SK-N-SH treated with all-trans-retinoic acid at 6 μM for 48 hours (cell line): Measurements from ENCODE around the gene TFCP2.

Experiments used
- ATAC-seq: fragments of 200-7000 bp; cut with Tn5 transposase; 3 replicates; pipeline ENCODE4 v1.9.1; 2020; ENCODE audit warnings: mild to moderate bottlenecking, moderate library complexity
- ARNTL ChIP-seq: fragments of 450-650 bp; formaldehyde crosslinking; IDR thresholded peaks from 2 replicates; pipeline ENCODE4 v1.5.0; 2020; ENCODE audit warnings: low read depth, mild to moderate bottlenecking, moderate library complexity, borderline replicate concordance
- BACH2 ChIP-seq: fragments of 250-450 bp; sonication (Bioruptor Pico); IDR thresholded peaks from 2 replicates; pipeline ENCODE4 v1.9.0; 2021; ENCODE audit warnings: mild to moderate bottlenecking, borderline replicate concordance
- CREB5 ChIP-seq: fragments of 250-450 bp; sonication (Bioruptor Pico); IDR thresholded peaks from 2 replicates; pipeline ENCODE4 v1.5.1; 2020; ENCODE audit warnings: low read depth, mild to moderate bottlenecking, moderate library complexity
- CSDC2 ChIP-seq: fragments of 250-450 bp; sonication (Bioruptor Pico); IDR thresholded peaks from 2 replicates; pipeline ENCODE4 v1.5.0; 2020; ENCODE audit warnings: mild to moderate bottlenecking, moderate library complexity
- CSRNP3 ChIP-seq: fragments of 250-450 bp; sonication (Bioruptor Pico); IDR thresholded peaks from 2 replicates; pipeline ENCODE4 v1.5.1; 2021; ENCODE audit warnings: mild to moderate bottlenecking, moderate library complexity
- ESRRG ChIP-seq: fragments of 250-450 bp; sonication (Bioruptor Pico); IDR thresholded peaks from 2 replicates; pipeline ENCODE4 v1.6.1; 2021; ENCODE audit warnings: mild to moderate bottlenecking
- GLIS3 ChIP-seq: fragments of 250-450 bp; sonication (Bioruptor Pico); IDR thresholded peaks from 2 replicates; pipeline ENCODE4 v1.5.0; 2020; ENCODE audit warnings: mild to moderate bottlenecking, moderate library complexity
- ISL1 ChIP-seq: fragments of 250-450 bp; sonication (Bioruptor Pico); IDR thresholded peaks from 2 replicates; pipeline ENCODE4 v2.1.2; 2022; ENCODE audit warnings: mild to moderate bottlenecking, moderate library complexity
- OSR1 ChIP-seq: fragments of 250-450 bp; sonication (Bioruptor Pico); IDR thresholded peaks from 2 replicates; pipeline ENCODE4 v1.8.0; 2022; ENCODE audit warnings: moderate library complexity, mild to moderate bottlenecking, inconsistent platforms
- PATZ1 ChIP-seq: fragments of 250-450 bp; sonication (Bioruptor Pico); IDR thresholded peaks from 2 replicates; pipeline ENCODE4 v1.8.0; 2020; ENCODE audit warnings: mild to moderate bottlenecking, moderate library complexity, borderline replicate concordance
- POU6F1 ChIP-seq: fragments of 250-450 bp; sonication (Bioruptor Pico); IDR thresholded peaks from 2 replicates; pipeline ENCODE4 v1.8.0; 2021; ENCODE audit warnings: low read depth, mild to moderate bottlenecking, moderate library complexity, borderline replicate concordance
- PPARA ChIP-seq: fragments of 250-450 bp; sonication (Bioruptor Pico); IDR thresholded peaks from 2 replicates; pipeline ENCODE4 v1.5.0; 2020; ENCODE audit warnings: mild to moderate bottlenecking, borderline replicate concordance
- RARB ChIP-seq: fragments of 250-450 bp; sonication (Bioruptor Pico); IDR thresholded peaks from 2 replicates; pipeline ENCODE4 v1.8.0; 2021; ENCODE audit warnings: mild to moderate bottlenecking, moderate library complexity
- SNAI2 ChIP-seq: fragments of 250-450 bp; sonication (Bioruptor Pico); IDR thresholded peaks from 2 replicates; pipeline ENCODE4 v1.5.0; 2020; ENCODE audit warnings: mild to moderate bottlenecking, moderate library complexity
- TCF4 ChIP-seq: fragments of 250-450 bp; sonication (Bioruptor Pico); IDR thresholded peaks from 2 replicates; pipeline ENCODE4 v1.8.0; 2021; ENCODE audit warnings: mild to moderate bottlenecking, moderate library complexity, borderline replicate concordance
- TOX ChIP-seq: fragments of 250-450 bp; sonication (Bioruptor Pico); IDR thresholded peaks from 2 replicates; pipeline ENCODE4 v1.8.0; 2021; ENCODE audit warnings: mild to moderate bottlenecking, moderate library complexity, borderline replicate concordance
- TSHZ2 ChIP-seq: fragments of 250-450 bp; sonication (Bioruptor Pico); IDR thresholded peaks from 2 replicates; pipeline ENCODE4 v1.5.0; 2020; ENCODE audit warnings: mild to moderate bottlenecking, moderate library complexity
- ZC3H10 ChIP-seq: fragments of 250-450 bp; sonication (Bioruptor Pico); IDR thresholded peaks from 2 replicates; pipeline ENCODE4 v1.5.1; 2021; ENCODE audit warnings: mild to moderate bottlenecking, moderate library complexity
- ZFP30 ChIP-seq: fragments of 450-650 bp; formaldehyde crosslinking; IDR thresholded peaks from 2 replicates; pipeline ENCODE4 v1.5.0; 2022; ENCODE audit warnings: mild to moderate bottlenecking, moderate library complexity
- ZNF565 ChIP-seq: fragments of 450-650 bp; formaldehyde crosslinking; conservative IDR thresholded peaks from 2 replicates; pipeline ENCODE4 v1.5.0; 2020; ENCODE audit warnings: low read depth, mild to moderate bottlenecking, moderate library complexity
- ZNF70 ChIP-seq: fragments of 450-650 bp; formaldehyde crosslinking; IDR thresholded peaks from 2 replicates; pipeline ENCODE4 v1.5.0; 2020; ENCODE audit warnings: mild to moderate bottlenecking, moderate library complexity
- ZNF8 ChIP-seq: fragments of 450-650 bp; formaldehyde crosslinking; IDR thresholded peaks from 2 replicates; pipeline ENCODE4 v1.5.0; 2020; ENCODE audit warnings: mild to moderate bottlenecking, moderate library complexity

Gene TFCP2

GRCh38 chr12:51216642-51217041, 43.7 kb upstream of the TFCP2 start:
- TF ChIP-seq ZC3H10 (CRISPR knock-in tag) = no peak
- TF ChIP-seq TOX (CRISPR knock-in tag) = no peak
- no peak for TF ChIP-seq PPARA (CRISPR knock-in tag)
- ATAC-seq = no peak

- TF ChIP-seq ISL1 (no peak), CSRNP3 (CRISPR knock-in tag) (no peak), ZFP30 (CRISPR knock-in tag) (no peak)
- no peak for ATAC-seq
Observed at GRCh38 chr12:51214895-51215294, 42.0 kb upstream of the TFCP2 start.

GRCh38 chr12:51210690-51211395, 37.9 kb upstream of the TFCP2 start:
- no peak for ATAC-seq
- TF ChIP-seq ZNF70 (CRISPR knock-in tag) (no peak), GLIS3 (CRISPR knock-in tag) (no peak), POU6F1 (CRISPR knock-in tag) (no peak), ESRRG (no peak), TSHZ2 (no peak), ZFP30 (CRISPR knock-in tag) (no peak), ARNTL (CRISPR knock-in tag) (no peak), TCF4 (CRISPR knock-in tag) (no peak), CREB5 (CRISPR knock-in tag) (no peak)

GRCh38 chr12:51209259-51209658, 36.3 kb upstream of the TFCP2 start:
- no peak for ATAC-seq
- TF ChIP-seq OSR1 (CRISPR knock-in tag) (no peak), ZNF8 (CRISPR knock-in tag) (no peak), SNAI2 (CRISPR knock-in tag) (no peak), POU6F1 (CRISPR knock-in tag) (no peak), ZNF70 (CRISPR knock-in tag) (no peak), ISL1 (no peak), CSRNP3 (CRISPR knock-in tag) (no peak), TCF4 (CRISPR knock-in tag) (no peak), CSDC2 (no peak), RARB (CRISPR knock-in tag) (no peak), CREB5 (CRISPR knock-in tag) (no peak), BACH2 (CRISPR knock-in tag) (no peak), TOX (CRISPR knock-in tag) (no peak), PATZ1 (CRISPR knock-in tag) (no peak), PPARA (CRISPR knock-in tag) (no peak), ZNF565 (CRISPR knock-in tag) (no peak), ZC3H10 (CRISPR knock-in tag) (no peak)
